H1 (cell line): ENCODE measurements around the gene TFPT. TPM values are rescaled to one million over a fixed set of nuclear protein-coding genes. Genes with fewer than 3 reads are reported as not detected.
A peak's percentile ranks its signal among the peaks of the same experiment; 100 is the strongest.

Source experiments
- CTCF ChIA-PET: fragments of 300-600 bp; sonication (Branson Sonifier 250); formaldehyde crosslinking; loops from one replicate; lab custom pipeline; 2021; ENCODE audit not compliant: partially characterized antibody; lab: Charles Lee
- POLR2A ChIA-PET: fragments of 300-600 bp; sonication (Branson Sonifier 250); formaldehyde crosslinking; loops from one replicate; lab custom pipeline; 2021; ENCODE audit warnings: inconsistent platforms; ENCODE audit not compliant: partially characterized antibody; lab: Charles Lee
- DNase-seq, 2 experiments: peaks; one replicate each; pipeline versions ENCODE4 v3.0.0 to v3.0.0-alpha.2; 2010 to 2022; ENCODE audit warnings: low spot score in 2 of 2, low read depth in 1 of 2, mixed read lengths in 1 of 2
- FAIRE-seq: peaks from 2 replicates; lab custom pipeline; 2011; peaks lifted over from hg19 to GRCh38; lab: Jason Lieb, UNC
- H2AFZ ChIP-seq: 2 replicates; pipeline ENCODE4 v1.8.1; 2012; ENCODE audit warnings: low read length, inconsistent platforms
- H2AK5ac ChIP-seq: 2 replicates; pipeline ENCODE4 v1.6.1; 2013; ENCODE audit warnings: low read depth, low read length
- H2BK120ac ChIP-seq: replicated peaks from 2 replicates; pipeline ENCODE3; 2013; ENCODE audit warnings: low read depth, low read length, inconsistent platforms
- H2BK12ac ChIP-seq: 2 replicates; pipeline ENCODE4 v1.6.1; 2013; ENCODE audit warnings: low read depth, low read length
- H2BK15ac ChIP-seq: 2 replicates; pipeline ENCODE4 v1.6.1; 2013; ENCODE audit warnings: low read length
- H2BK20ac ChIP-seq: 2 replicates; pipeline ENCODE4 v1.6.1; 2013; ENCODE audit warnings: low read length
- H2BK5ac ChIP-seq: 2 replicates; pipeline ENCODE4 v1.6.1; 2013; ENCODE audit warnings: low read depth, low read length
- H3K14ac ChIP-seq: 2 replicates; pipeline ENCODE4 v1.6.1; 2013; ENCODE audit warnings: inconsistent platforms; ENCODE audit not compliant: insufficient read length
- H3K18ac ChIP-seq: 2 replicates; pipeline ENCODE4 v1.6.1; 2013; ENCODE audit warnings: low read length; ENCODE audit errors: extremely low read depth
- H3K23ac ChIP-seq: 2 replicates; pipeline ENCODE4 v1.6.1; 2013; ENCODE audit warnings: inconsistent platforms; ENCODE audit not compliant: insufficient read length
- H3K23me2 ChIP-seq: 2 replicates; pipeline ENCODE4 v1.6.1; 2013; ENCODE audit warnings: low read depth, low read length
- H3K27ac ChIP-seq: 2 replicates; pipeline ENCODE4 v1.6.1; 2011; ENCODE audit warnings: low read depth, low read length, inconsistent platforms
- H3K27me3 ChIP-seq, 4 experiments: replicated peaks in 1 of 4; 1 replicate in 1 of 4; 2 replicates in 3 of 4; pipeline versions ENCODE4 v1.6.1 to v1.8.1; 2011 to 2013; ENCODE audit warnings: low read length in 3 of 4, mild to moderate bottlenecking in 3 of 4, inconsistent platforms in 2 of 4, mixed read lengths in 2 of 4, moderate library complexity in 1 of 4; ENCODE audit not compliant: control insufficient read depth in 3 of 4, insufficient read depth in 3 of 4; ENCODE audit errors: extremely low read depth in 1 of 4
- H3K36me3 ChIP-seq, 4 experiments: 2 replicates each; pipeline versions ENCODE4 v1.6.1 to v1.8.1; 2011 to 2013; ENCODE audit warnings: mild to moderate bottlenecking in 4 of 4, low read length in 3 of 4, moderate library complexity in 2 of 4, control low read depth in 1 of 4, inconsistent platforms in 1 of 4; ENCODE audit not compliant: insufficient read depth in 4 of 4, control insufficient read depth in 2 of 4
- H3K4ac ChIP-seq: replicated peaks from 2 replicates; pipeline ENCODE3; 2013; ENCODE audit warnings: low read length, low read depth, mixed read lengths, inconsistent platforms; ENCODE audit not compliant: insufficient read length
- H3K4me1 ChIP-seq, 4 experiments: replicated peaks in 1 of 4; 1 replicate in 1 of 4; 2 replicates in 3 of 4; pipeline versions ENCODE4 v1.6.1 to v1.8.1; 2011 to 2013; ENCODE audit warnings: low read length in 3 of 4, inconsistent platforms in 2 of 4, mixed read lengths in 1 of 4; ENCODE audit not compliant: insufficient read depth in 4 of 4, control insufficient read depth in 3 of 4
- H3K4me2 ChIP-seq, 2 experiments: 2 replicates each; pipeline versions ENCODE4 v1.6.1 to v1.8.1; 2011 to 2013; ENCODE audit warnings: low read depth in 2 of 2, low read length in 2 of 2, control low read depth in 1 of 2, inconsistent platforms in 1 of 2, mild to moderate bottlenecking in 1 of 2; ENCODE audit not compliant: insufficient read depth in 1 of 2
- H3K4me3 ChIP-seq, 4 experiments: fragments of 200-600, 300-600 bp in 1 of 4; sonication (generic), shearing (Covaris generic), sonication (Bioruptor Twin) in 1 of 4; 2 replicates each; pipeline versions ENCODE4 v1.5.1 to v1.8.1; 2011 to 2016; ENCODE audit warnings: low read length in 4 of 4, low read depth in 3 of 4, control low read depth in 2 of 4, inconsistent platforms in 2 of 4, mild to moderate bottlenecking in 2 of 4, mixed read lengths in 1 of 4, moderate library complexity in 1 of 4; ENCODE audit not compliant: insufficient read depth in 2 of 4; ENCODE audit errors: extremely low read depth in 1 of 4
- H3K56ac ChIP-seq: replicated peaks from 2 replicates; pipeline ENCODE3; 2013; ENCODE audit warnings: low read depth, mild to moderate bottlenecking, mixed read lengths, low read length, inconsistent platforms; ENCODE audit not compliant: insufficient read length
- H3K79me1 ChIP-seq: 2 replicates; pipeline ENCODE4 v1.6.1; 2013; ENCODE audit warnings: low read depth, low read length, control low read depth
- H3K79me2 ChIP-seq, 2 experiments: 2 replicates each; pipeline versions ENCODE4 v1.6.1 to v1.8.1; 2012 to 2013; ENCODE audit warnings: low read length in 2 of 2, mild to moderate bottlenecking in 2 of 2, inconsistent platforms in 1 of 2; ENCODE audit not compliant: insufficient read depth in 2 of 2, control insufficient read depth in 1 of 2
- H3K9ac ChIP-seq, 4 experiments: replicated peaks in 1 of 4; 1 replicate in 1 of 4; 2 replicates in 3 of 4; pipeline versions ENCODE4 v1.6.1 to v1.8.1; 2011 to 2013; ENCODE audit warnings: low read depth in 3 of 4, low read length in 3 of 4, control low read depth in 2 of 4, mild to moderate bottlenecking in 2 of 4, moderate library complexity in 2 of 4, inconsistent platforms in 1 of 4; ENCODE audit errors: extremely low read depth in 1 of 4
- H3K9me3 ChIP-seq, 2 experiments: 2 replicates each; pipeline versions ENCODE4 v1.6.1 to v1.8.1; 2012 to 2013; ENCODE audit warnings: mild to moderate bottlenecking in 2 of 2, moderate library complexity in 2 of 2, control low read depth in 1 of 2, inconsistent platforms in 1 of 2, low read depth in 1 of 2, low read length in 1 of 2, mixed read lengths in 1 of 2; ENCODE audit not compliant: insufficient read depth in 2 of 2
- H4K20me1 ChIP-seq, 2 experiments: replicated peaks in 1 of 2; 2 replicates each; pipeline versions ENCODE3 to v1.8.1; 2011 to 2013; ENCODE audit warnings: inconsistent platforms in 2 of 2, low read length in 2 of 2, mild to moderate bottlenecking in 1 of 2; ENCODE audit not compliant: insufficient read depth in 2 of 2, control insufficient read depth in 1 of 2
- H4K5ac ChIP-seq: 2 replicates; pipeline ENCODE4 v1.6.1; 2013; ENCODE audit warnings: low read length, low read depth, mixed read lengths, inconsistent platforms; ENCODE audit not compliant: insufficient read length
- H4K8ac ChIP-seq: 2 replicates; pipeline ENCODE4 v1.8.0; 2013; ENCODE audit warnings: mild to moderate bottlenecking, moderate library complexity, low read length, inconsistent platforms; ENCODE audit not compliant: insufficient read depth; ENCODE audit errors: extremely low read depth
- H4K91ac ChIP-seq: replicated peaks from 2 replicates; pipeline ENCODE3; 2013; ENCODE audit warnings: low read length, mixed read lengths, inconsistent platforms; ENCODE audit not compliant: insufficient read length
- CBX8 ChIP-seq: fragments of 300-800, 300-1000 bp; sonication (generic); IDR thresholded peaks from 2 replicates; pipeline ENCODE4 v1.7.1; 2016; ENCODE audit warnings: low read depth, low read length, borderline replicate concordance
- POLR2AphosphoS5 ChIP-seq: IDR thresholded peaks from 2 replicates; pipeline ENCODE4 v1.6.1; 2011; ENCODE audit warnings: low read depth, low read length
- RFX5 ChIP-seq: IDR thresholded peaks from 2 replicates; pipeline ENCODE4 v1.6.1; 2011; ENCODE audit warnings: low read depth, low read length, improper control_type of control experiment, borderline replicate concordance
- WGBS, 2 experiments: shearing (Covaris generic) in 1 of 2; methylation state at CpG; one replicate each; pipeline versions ENCODE4 v1.1.6 to v1.1.7; 2013 to 2015; ENCODE audit warnings: low lambda C conversion rate in 2 of 2, mixed read lengths in 2 of 2, inconsistent platforms in 1 of 2, low coverage in 1 of 2, missing lambda C conversion rate in 1 of 2; ENCODE audit not compliant: insufficient replicate concordance in 2 of 2, insufficient coverage in 1 of 2, insufficient read length in 1 of 2; ENCODE audit errors: extremely low coverage in 1 of 2, missing lambda C conversion rate in 1 of 2; 5-methylcytosine and 5-hydroxymethylcytosine counted together
- polyA plus RNA-seq, 7 experiments: library from polyadenylated mRNA; depleted of rRNA in 3 of 7; stranded (reverse) in 5 of 7; unstranded in 2 of 7; fragments of >200 nt in 5 of 7; fragments of 200-250 nt in 2 of 7; gene quantifications; 1 replicate in 5 of 7; 2 replicates in 1 of 7; 4 replicates in 1 of 7; pipeline versions ENCODE4 v1.2.1 to v1.2.3, GENCODE V29; 2011 to 2013; ENCODE audit warnings: missing spikeins in 2 of 7, mixed read lengths in 2 of 7
- total RNA-seq: library from RNA; stranded (reverse); fragmentation: NEBNext Ultra II Directional; extraction: Animal tissue kit (Norgen Biotek cat#: 25700); gene quantifications from 2 replicates; pipeline ENCODE4 v1.2.1, GENCODE V29; 2021

Gene TFPT
- total and polyA plus RNA-seq, 2 of the 8 experiments (the other 6 are each of a cell fraction or from before 2014, with no cell fraction given): 10.4 to 17.7 TPM

GRCh38 chr19:54153731-54154326, 38.4 kb upstream of the TFPT start:
- no peak overlapping the region for H2BK12ac ChIP-seq
- CTCF ChIA-PET: no interaction called here
- peaks cover 6% of the 10 kb centered on the region for H3K79me1 ChIP-seq
- DNase-seq: no peak
- H2BK15ac ChIP-seq: no peak overlapping the region
- H3K27ac ChIP-seq: no peak overlapping the region
- FAIRE-seq: no peak
- peaks cover 31 to 68% (median 61%) of the 10 kb centered on the region in 4 experiments for H3K36me3 ChIP-seq
- no peak overlapping the region for H3K56ac ChIP-seq
- no peak overlapping the region for H3K18ac ChIP-seq
- H3K27me3 ChIP-seq: no peaks in the 10 kb centered on the region
- H2BK20ac ChIP-seq: no peak overlapping the region
- no peak overlapping the region for H4K8ac ChIP-seq
- no peak overlapping the region for H4K91ac ChIP-seq
- H3K79me2 ChIP-seq: no peaks in the 10 kb centered on the region
- H3K9ac ChIP-seq: no peak overlapping the region
- H3K4me3 ChIP-seq: no peak overlapping the region
- H3K9me3 ChIP-seq: no peaks in the 10 kb centered on the region
- peaks cover 11 to 20% of the 10 kb centered on the region in 2 experiments for H4K20me1 ChIP-seq
- H3K4ac ChIP-seq: no peak overlapping the region
- H2AK5ac ChIP-seq: no peak overlapping the region
- H3K23me2 ChIP-seq: peaks cover 4% of the 10 kb centered on the region
- no peak overlapping the region for H2BK5ac ChIP-seq
- no peak overlapping the region for H4K5ac ChIP-seq
- H3K4me1 ChIP-seq: peaks cover 0 to 3% (median 2%) of the 10 kb centered on the region in 4 experiments; a peak in 3 of 7 replicates
- no peak overlapping the region for H3K23ac ChIP-seq
- no peak overlapping the region for H2BK120ac ChIP-seq
- POLR2A ChIA-PET: interaction anchor here (0.6 to 14.8 kb wide), 6 partner anchors 11 to 1020 kb away, joined by 3 to 348 read pairs (median 4); partner anchors contain the start of gene CNOT3
- H2AFZ ChIP-seq: no peak overlapping the region
- TF ChIP-seq RFX5 (no peak), POLR2AphosphoS5 (0 out of 2 replicates have a peak, but pooled peaks have one; percentile 51), CBX8 (no peak)
- no peak overlapping the region for H3K4me2 ChIP-seq
- H3K14ac ChIP-seq: no peak overlapping the region
- WGBS, 2 experiments: 89% methylated on average over 9 of the region's 10 CpGs; no CpG with 5 or more reads in 1 of the 2 experiments
